HCT116 (cell line): ENCODE results near the gene BCL11B. TPM values are rescaled to one million over a fixed set of nuclear protein-coding genes. Genes with fewer than 3 reads are reported as not detected.

Experiments
- ATAC-seq: fragments of 200-7000 bp; cut with Tn5 transposase; 2 replicates; pipeline ENCODE4 v1.9.1; 2020; ENCODE audit warnings: mild to moderate bottlenecking, moderate library complexity
- BruUV-seq: library from RNA; stranded (reverse); fragments of 400-500 nt; replicated peaks from 2 replicates; lab custom pipeline; 2021; lab: Mats Ljungman, UMichigan
- CTCF ChIA-PET: fragments of 300-600 bp; sonication (Branson Sonifier 250); formaldehyde crosslinking; loops from one replicate; lab custom pipeline; 2021; ENCODE audit warnings: antibody characterized with exemption; lab: Charles Lee
- POLR2A ChIA-PET: fragments of 300-600, 350-600 bp; sonication (Branson Sonifier 250); formaldehyde crosslinking; loops from one replicate; lab custom pipeline; 2021; ENCODE audit warnings: antibody characterized with exemption; lab: Charles Lee
- RAD21 ChIA-PET, 2 experiments: fragments of 300-600 bp; sonication (Branson Sonifier 250); formaldehyde crosslinking; loops; one replicate each; lab custom pipeline; 2023; ENCODE audit warnings: low total read pairs in 2 of 2; ENCODE audit not compliant: uncharacterized antibody in 2 of 2, unreplicated experiment in 2 of 2, low non-redundant PET in 1 of 2; lab: Charles Lee
- DNase-seq: peaks from one replicate; pipeline ENCODE4 v3.0.0-alpha.2; 2010; ENCODE audit warnings: low read depth, low spot score
- H2AFZ ChIP-seq: fragments of 200-600 bp; shearing (Covaris generic), sonication (generic); 2 replicates; pipeline ENCODE4 v1.6.1; 2017; ENCODE audit warnings: low read depth, mixed run types, mixed read lengths, antibody characterized with exemption, low read length; ENCODE audit not compliant: poor library complexity, severe bottlenecking
- H3K27ac ChIP-seq: 2 replicates; pipeline ENCODE4 v1.5.1; 2012; ENCODE audit warnings: low read depth, low read length
- H3K27me3 ChIP-seq: fragments of 200-600 bp; sonication (generic); 2 replicates; pipeline ENCODE4 v1.6.1; 2016; ENCODE audit warnings: mixed run types, low read length, mixed read lengths; ENCODE audit not compliant: insufficient read depth
- H3K36me3 ChIP-seq, 2 experiments: fragments of 200-500 bp in 1 of 2; fragments of 200-600 bp in 1 of 2; sonication (Bioruptor generic) in 1 of 2; sonication (generic) in 1 of 2; 2 replicates each; pipeline versions ENCODE4 v1.5.1 to v1.6.1; 2014 to 2016; ENCODE audit warnings: low read length in 2 of 2, inconsistent platforms in 1 of 2, mixed read lengths in 1 of 2, mixed run types in 1 of 2; ENCODE audit not compliant: insufficient read depth in 2 of 2, control insufficient read depth in 1 of 2
- H3K4me1 ChIP-seq, 2 experiments: fragments of 200-600 bp in 1 of 2; sonication (generic) in 1 of 2; 2 replicates each; pipeline versions ENCODE4 v1.5.1 to v1.6.1; 2012 to 2017; ENCODE audit warnings: low read length in 2 of 2, inconsistent platforms in 1 of 2, mild to moderate bottlenecking in 1 of 2, mixed read lengths in 1 of 2, mixed run types in 1 of 2, moderate library complexity in 1 of 2; ENCODE audit not compliant: insufficient read depth in 2 of 2, control insufficient read depth in 1 of 2
- H3K4me2 ChIP-seq: fragments of 200-600 bp; sonication (generic); 2 replicates; pipeline ENCODE4 v1.6.1; 2017; ENCODE audit warnings: mixed run types, low read length, mixed read lengths
- H3K4me3 ChIP-seq, 2 experiments: fragments of 200-600 bp in 1 of 2; sonication (generic) in 1 of 2; replicated peaks in 1 of 2; 2 replicates each; pipeline ENCODE4 v1.5.1; 2011 to 2016; ENCODE audit warnings: low read length in 2 of 2, control low read depth in 1 of 2, low read depth in 1 of 2, mild to moderate bottlenecking in 1 of 2, mixed read lengths in 1 of 2, mixed run types in 1 of 2
- H3K79me2 ChIP-seq: fragments of 200-600 bp; sonication (generic); 2 replicates; pipeline ENCODE4 v1.6.1; 2017; ENCODE audit warnings: mild to moderate bottlenecking, mixed run types, low read length, moderate library complexity, mixed read lengths; ENCODE audit not compliant: insufficient read depth
- H3K9ac ChIP-seq: fragments of 200-600 bp; sonication (generic); 2 replicates; pipeline ENCODE4 v1.6.1; 2016; ENCODE audit warnings: low read length, mixed read lengths
- H3K9me2 ChIP-seq: fragments of 200-600 bp; sonication (generic), shearing (Covaris generic); 2 replicates; pipeline ENCODE4 v1.6.1; 2017; ENCODE audit warnings: mixed run types, mild to moderate bottlenecking, moderate library complexity; ENCODE audit not compliant: insufficient read depth
- H3K9me3 ChIP-seq, 2 experiments: fragments of 200-500 bp in 1 of 2; fragments of 200-600 bp in 1 of 2; sonication (Bioruptor generic) in 1 of 2; sonication (generic) in 1 of 2; 2 replicates each; pipeline ENCODE4 v1.6.1; 2014 to 2017; ENCODE audit warnings: low read length in 2 of 2, mixed read lengths in 2 of 2, inconsistent platforms in 1 of 2, low read depth in 1 of 2, mild to moderate bottlenecking in 1 of 2, mixed run types in 1 of 2, moderate library complexity in 1 of 2; ENCODE audit not compliant: control insufficient read depth in 1 of 2, insufficient read depth in 1 of 2
- H4K20me1 ChIP-seq: fragments of 200-600 bp; sonication (generic), shearing (Covaris generic); 2 replicates; pipeline ENCODE4 v1.6.1; 2017; ENCODE audit warnings: mixed run types, mild to moderate bottlenecking, moderate library complexity; ENCODE audit not compliant: insufficient read depth
- ATF3 ChIP-seq: IDR thresholded peaks from 2 replicates; pipeline ENCODE4 v1.6.1; 2012
- EZH2phosphoT487 ChIP-seq: fragments of 200-600 bp; IDR thresholded peaks from 2 replicates; pipeline ENCODE4 v1.6.1; 2018; ENCODE audit warnings: antibody characterized with exemption, borderline replicate concordance
- MAX ChIP-seq: IDR thresholded peaks from 2 replicates; pipeline ENCODE4 v1.6.1; 2012
- REST ChIP-seq: IDR thresholded peaks from 2 replicates; pipeline ENCODE4 v1.6.1; 2012; ENCODE audit warnings: low read depth
- SIN3A ChIP-seq: IDR thresholded peaks from 2 replicates; pipeline ENCODE4 v1.6.1; 2012; ENCODE audit warnings: low read depth
- SP1 ChIP-seq: IDR thresholded peaks from 2 replicates; pipeline ENCODE4 v1.6.1; 2012; ENCODE audit warnings: low read depth
- intact Hi-C: fragments of 100-400 bp; cut with micrococcal nuclease; formaldehyde crosslinking; loops from 2 replicates; pipeline ENCODE4 v1.10.0; 2022
- total RNA-seq: library from RNA; stranded (reverse); gene quantifications from one replicate; pipeline ENCODE4 v1.2.1, GENCODE V29; 2021; ENCODE audit not compliant: unreplicated experiment

Gene BCL11B
- total RNA-seq, 1 experiment from 2014 or later = 1.1 TPM

GRCh38 chr14:99216191-99216590 is 55.8 kb downstream of the BCL11B start:
- no TSS peak for BruUV-seq
- no peaks in the 10 kb centered on the region for H3K36me3 ChIP-seq
- ChIA-PET POLR2A (no interaction called here), RAD21 (no interaction called here)
- intact Hi-C loops = no loop called here
- H3K9me3 ChIP-seq = no peaks in the 10 kb centered on the region
- no peaks in the 10 kb centered on the region for H3K79me2 ChIP-seq
- DNase-seq = no peak
- TF ChIP-seq SIN3A = no peak
- no peak for TF ChIP-seq ATF3
- no peak for TF ChIP-seq EZH2phosphoT487
- no peak for TF ChIP-seq MAX
- no peak for TF ChIP-seq REST
- TF ChIP-seq SP1 = no peak
- TF ChIP-seq, all 23 proteins: peak for 0
- CTCF ChIA-PET = no interaction called here
- H2AFZ ChIP-seq = no peak overlapping the region
- no peaks in the 10 kb centered on the region for H3K9me2 ChIP-seq
- H3K27me3 ChIP-seq = no peaks in the 10 kb centered on the region
- no peak overlapping the region for H3K9ac ChIP-seq
- H3K4me3 ChIP-seq = no peak overlapping the region
- H3K27ac ChIP-seq = no peak overlapping the region
- ATAC-seq = no peak
- H3K4me1 ChIP-seq = peaks cover 4% of the 10 kb centered on the region in 2 experiments
- H4K20me1 ChIP-seq = no peaks in the 10 kb centered on the region
- H3K4me2 ChIP-seq = no peak overlapping the region
